MM.1S (cell line): ENCODE results near the gene PRSS33.

Experiments used
- EZH2 ChIP-seq: fragments of 300-600 bp; sonication (generic); optimal IDR thresholded peaks from 2 replicates; pipeline ENCODE3; 2017; ENCODE audit warnings: low read depth, mild to moderate bottlenecking, antibody characterized with exemption, low read length, mixed read lengths
- TF ChIP-seq, protein P1 (sequence below): fragments of 300-600 bp; sonication (generic); IDR thresholded peaks from 2 replicates; pipeline ENCODE4 v1.5.1; 2016; ENCODE audit warnings: antibody characterized with exemption, low read length, mixed read lengths

DNA sequence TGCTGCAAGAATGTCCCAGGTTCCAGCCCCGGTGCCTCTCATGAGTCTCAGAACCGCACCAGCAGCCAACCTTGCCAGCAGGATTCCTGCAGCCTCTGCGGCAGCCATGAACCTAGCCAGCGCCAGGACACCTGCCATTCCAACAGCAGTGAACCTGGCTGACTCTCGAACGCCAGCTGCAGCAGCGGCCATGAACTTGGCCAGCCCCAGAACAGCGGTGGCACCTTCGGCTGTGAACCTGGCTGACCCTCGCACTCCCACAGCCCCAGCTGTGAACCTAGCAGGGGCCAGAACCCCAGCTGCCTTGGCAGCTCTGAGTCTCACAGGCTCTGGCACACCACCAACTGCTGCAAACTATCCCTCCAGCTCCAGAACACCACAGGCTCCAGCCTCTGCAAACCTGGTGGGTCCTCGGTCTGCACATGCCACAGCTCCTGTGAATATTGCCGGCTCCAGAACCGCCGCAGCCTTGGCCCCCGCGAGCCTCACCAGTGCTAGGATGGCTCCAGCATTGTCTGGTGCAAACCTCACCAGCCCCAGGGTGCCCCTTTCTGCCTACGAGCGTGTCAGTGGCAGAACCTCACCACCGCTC is 20.1 kb downstream of the PRSS33 start:
- TF ChIP-seq, protein P1, sequence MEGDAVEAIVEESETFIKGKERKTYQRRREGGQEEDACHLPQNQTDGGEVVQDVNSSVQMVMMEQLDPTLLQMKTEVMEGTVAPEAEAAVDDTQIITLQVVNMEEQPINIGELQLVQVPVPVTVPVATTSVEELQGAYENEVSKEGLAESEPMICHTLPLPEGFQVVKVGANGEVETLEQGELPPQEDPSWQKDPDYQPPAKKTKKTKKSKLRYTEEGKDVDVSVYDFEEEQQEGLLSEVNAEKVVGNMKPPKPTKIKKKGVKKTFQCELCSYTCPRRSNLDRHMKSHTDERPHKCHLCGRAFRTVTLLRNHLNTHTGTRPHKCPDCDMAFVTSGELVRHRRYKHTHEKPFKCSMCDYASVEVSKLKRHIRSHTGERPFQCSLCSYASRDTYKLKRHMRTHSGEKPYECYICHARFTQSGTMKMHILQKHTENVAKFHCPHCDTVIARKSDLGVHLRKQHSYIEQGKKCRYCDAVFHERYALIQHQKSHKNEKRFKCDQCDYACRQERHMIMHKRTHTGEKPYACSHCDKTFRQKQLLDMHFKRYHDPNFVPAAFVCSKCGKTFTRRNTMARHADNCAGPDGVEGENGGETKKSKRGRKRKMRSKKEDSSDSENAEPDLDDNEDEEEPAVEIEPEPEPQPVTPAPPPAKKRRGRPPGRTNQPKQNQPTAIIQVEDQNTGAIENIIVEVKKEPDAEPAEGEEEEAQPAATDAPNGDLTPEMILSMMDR = no peak
- TF ChIP-seq EZH2 = no peak
